GM19351 (cell line): ENCODE measurements around the gene ARGLU1.
"Not testable (repeated sequence)": the region's sequence is repeated elsewhere in the genome, so short reads cannot be mapped to it uniquely, and the experiment has no call there.

ENCODE experiments used
- ATAC-seq: cut with Tn5 transposase; IDR thresholded peaks from one replicate; pipeline ENCODE4 v1.9.1; 2021; ENCODE audit warnings: mild to moderate bottlenecking, moderate library complexity; ENCODE audit not compliant: unreplicated experiment

ARGLU1 gene, protein sequence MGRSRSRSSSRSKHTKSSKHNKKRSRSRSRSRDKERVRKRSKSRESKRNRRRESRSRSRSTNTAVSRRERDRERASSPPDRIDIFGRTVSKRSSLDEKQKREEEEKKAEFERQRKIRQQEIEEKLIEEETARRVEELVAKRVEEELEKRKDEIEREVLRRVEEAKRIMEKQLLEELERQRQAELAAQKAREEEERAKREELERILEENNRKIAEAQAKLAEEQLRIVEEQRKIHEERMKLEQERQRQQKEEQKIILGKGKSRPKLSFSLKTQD

DNA sequence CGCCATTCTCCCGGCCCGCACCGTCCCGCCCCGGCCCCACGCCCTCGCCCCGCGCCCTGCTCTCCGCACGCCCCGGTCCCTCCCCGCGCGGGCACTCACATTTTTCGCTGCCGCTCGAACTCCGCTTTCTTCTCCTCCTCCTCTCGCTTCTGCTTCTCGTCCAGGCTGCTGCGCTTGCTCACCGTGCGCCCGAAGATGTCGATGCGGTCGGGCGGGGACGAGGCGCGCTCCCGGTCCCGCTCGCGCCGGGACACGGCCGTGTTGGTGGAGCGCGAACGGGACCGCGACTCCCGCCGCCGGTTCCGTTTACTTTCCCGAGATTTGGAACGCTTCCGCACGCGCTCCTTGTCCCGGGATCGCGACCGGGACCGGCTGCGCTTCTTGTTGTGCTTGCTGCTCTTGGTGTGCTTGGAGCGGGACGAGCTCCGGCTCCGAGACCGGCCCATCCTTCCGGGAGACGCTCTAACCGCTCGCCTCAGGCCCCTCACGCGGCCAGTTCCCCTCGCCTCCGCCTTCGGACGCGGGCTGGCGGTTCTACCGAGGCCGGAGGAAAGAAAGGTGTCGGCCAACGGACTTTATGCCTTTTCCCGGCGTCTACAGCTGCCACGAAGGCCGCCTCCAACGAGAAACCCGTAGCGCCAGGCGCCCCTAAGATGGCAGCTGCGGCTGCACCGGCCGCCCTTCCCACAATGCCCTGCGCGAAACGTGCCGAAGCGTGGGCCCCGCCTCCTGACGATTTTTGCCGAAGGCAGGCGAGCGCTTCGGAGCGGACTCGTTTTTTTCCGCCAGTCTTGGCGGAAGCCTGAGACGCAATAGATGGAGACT lies at the start of gene ARGLU1:
ARGLU1 (minus strand) TSS at position 664 of the 825 bp plus-strand sequence; CDS start at position 446, 218 bp downstream.
- ATAC-seq: peak; percentile 54

DNA sequence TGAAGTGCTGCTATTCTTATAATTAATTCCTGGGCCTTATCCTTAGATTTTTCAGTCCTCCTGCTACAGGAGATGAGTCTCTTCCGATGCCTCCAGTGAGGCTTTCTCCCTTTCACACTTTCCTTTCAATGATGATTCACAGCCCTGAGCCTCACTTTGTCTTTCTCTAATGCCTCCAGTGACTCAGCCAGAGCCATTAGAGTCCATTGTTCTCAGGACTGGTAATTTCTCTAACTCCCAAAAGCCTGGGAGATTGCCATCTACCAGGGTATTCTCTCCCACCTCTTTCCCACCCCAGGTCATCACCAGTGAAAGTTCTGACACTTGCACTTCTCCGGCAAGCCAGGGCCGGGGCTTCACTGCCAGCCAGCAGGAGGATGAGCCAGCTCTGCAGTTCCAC lies 49.6 kb upstream of the ARGLU1 start:
- ATAC-seq: no peak

DNA sequence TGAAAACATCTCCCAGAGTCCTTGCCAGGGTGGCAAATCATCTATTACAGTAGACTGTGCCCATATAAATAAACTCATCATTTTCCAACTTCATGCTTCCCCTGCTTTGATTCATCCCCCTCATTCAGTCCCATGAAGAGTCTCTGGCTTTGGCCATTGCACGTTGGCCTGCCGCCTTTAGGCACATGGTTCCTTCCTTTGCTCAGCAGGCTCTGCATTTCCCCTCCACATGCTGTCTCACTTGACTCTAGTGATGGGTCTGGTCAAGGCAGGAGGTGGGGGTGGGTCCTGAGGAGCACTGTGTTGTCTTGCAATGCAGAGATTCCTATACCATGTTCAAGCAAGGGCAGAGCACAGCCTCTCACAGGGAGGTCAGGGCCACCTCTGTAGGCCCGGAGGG lies 48.8 kb upstream of the ARGLU1 start:
- ATAC-seq: no peak

DNA sequence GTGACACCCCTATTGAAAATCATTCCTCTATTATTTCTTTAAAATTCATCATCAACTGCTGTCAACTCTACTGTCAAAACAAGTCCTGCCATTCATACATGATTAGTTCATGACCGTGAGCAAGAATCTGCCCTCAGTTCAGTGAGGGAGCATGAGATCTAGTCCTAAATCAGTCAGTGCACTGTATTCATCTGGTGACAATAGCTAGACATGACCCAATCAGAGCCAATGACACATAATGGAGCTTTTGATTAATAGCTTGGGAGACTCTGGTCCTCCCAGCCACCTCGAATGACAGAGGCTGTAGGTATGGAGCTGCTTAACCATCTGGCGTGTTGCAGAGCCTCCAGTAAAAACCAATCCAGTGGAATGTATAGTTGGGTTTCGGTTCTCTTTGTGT lies 46.9 kb upstream of the ARGLU1 start:
- no peak for ATAC-seq

DNA sequence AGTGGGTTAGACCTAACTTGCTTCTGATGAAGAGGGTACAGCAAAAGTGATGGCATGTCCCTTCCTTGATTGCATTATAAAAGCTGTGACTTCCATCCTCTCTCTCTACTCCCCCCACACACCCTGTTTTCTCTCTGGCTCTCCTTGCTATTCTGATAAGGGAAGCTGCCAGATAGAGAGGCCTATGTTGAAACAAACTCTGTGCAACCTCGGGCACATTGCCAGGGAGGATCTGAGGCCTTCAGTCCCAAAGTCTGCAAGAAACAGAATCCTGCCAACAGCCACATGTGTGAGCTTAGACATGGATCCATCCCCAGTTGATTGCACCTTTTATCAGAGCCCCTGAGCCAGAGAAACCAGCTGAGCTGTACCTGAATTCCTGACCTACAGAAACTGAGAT lies 44.8 kb upstream of the ARGLU1 start:
- ATAC-seq: no peak

DNA sequence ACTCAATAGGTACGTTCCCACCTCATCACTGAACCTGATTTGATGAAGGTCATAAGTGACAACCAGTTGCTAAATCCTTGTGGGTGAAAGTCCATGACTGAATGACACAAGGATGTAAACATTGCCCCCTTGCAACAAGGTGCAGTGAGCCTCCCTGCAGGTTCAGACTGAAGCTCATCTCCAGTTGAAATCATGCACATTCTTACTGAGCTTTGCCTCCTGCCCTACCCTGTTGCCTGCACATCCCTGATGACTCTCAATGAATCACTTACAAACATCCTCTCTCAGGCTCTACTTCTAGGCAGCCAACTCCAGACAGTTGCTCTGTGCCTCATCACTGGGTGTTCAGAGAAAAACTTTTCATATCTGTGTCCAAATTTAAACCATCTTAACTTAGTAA lies 42.5 kb upstream of the ARGLU1 start:
- no peak for ATAC-seq

DNA sequence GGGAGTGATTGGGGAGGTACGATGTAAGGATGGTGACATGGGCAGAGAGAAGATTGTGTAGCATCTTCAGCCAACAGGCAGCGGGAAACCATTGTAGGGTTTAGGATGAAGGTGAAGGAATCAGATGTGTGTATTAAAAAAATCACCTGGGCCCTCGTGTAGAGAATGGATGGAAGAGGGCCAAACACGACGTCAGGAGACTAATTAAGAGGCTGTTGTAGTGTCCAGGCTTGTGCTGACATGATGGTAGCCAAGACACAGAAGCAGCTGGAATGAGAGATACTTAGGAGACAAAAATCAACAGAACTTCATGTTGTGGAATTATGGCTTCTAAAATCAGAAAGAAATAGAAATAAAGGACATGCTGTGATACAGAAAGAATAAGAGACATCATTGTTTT lies 41.2 kb upstream of the ARGLU1 start:
- ATAC-seq: no peak

DNA sequence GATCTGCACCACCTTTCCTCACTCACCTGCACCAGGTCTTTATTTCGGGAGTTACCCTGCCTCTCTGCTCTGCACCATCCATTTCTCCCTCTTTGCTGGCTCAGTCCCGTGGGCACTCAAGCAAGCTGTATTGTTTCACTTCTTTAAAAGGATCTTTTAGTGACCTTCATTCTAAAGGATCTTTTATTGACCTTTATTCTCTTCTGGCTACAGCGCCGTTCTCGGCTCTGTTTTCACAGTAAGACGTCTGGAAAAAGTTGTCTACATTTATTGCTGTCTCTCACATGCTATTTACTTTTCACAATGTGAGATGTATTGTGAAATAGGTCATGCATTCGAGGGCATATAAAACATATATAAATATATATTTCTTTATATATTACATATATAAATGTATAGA lies 35.6 kb upstream of the ARGLU1 start:
- no peak for ATAC-seq

DNA sequence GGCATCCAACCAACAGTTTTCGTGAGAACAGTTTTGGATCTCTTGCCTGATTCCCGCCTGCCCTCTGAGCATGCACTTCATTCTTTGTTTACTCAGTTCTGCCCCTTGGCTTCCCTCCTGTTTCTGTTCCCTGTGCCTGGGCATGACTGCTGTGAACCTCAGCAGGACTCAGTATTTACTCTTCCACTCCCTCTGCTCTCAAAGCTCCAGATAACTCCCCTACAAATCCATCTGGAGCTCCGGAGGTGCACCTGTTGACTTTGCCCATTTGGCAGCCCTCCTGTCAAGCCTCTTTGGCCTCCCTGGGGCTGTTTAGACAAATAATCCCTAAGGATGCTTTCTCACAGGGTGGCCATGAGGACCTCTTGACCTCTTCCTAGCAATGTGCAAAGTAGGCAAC lies 34.2 kb upstream of the ARGLU1 start:
- no peak for ATAC-seq

DNA sequence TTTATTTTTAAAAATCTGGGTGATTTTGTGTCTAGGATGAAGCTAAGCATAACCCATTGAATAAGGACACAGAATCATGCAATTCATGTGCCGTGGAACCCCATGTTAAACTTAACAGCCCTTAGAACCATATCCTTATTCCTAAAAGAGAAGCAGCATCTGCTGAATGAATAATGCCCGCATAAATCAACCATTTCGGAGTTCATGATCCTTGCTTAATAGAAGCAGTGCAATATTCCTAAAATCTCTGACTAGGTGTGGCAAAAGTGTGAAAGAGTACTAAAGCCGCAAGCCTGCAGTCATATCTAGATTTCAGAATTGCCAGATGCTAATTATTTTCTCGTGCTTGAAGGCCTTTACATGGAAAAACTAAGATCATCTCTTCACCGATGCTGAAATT lies 33.6 kb upstream of the ARGLU1 start:
- no peak for ATAC-seq

DNA sequence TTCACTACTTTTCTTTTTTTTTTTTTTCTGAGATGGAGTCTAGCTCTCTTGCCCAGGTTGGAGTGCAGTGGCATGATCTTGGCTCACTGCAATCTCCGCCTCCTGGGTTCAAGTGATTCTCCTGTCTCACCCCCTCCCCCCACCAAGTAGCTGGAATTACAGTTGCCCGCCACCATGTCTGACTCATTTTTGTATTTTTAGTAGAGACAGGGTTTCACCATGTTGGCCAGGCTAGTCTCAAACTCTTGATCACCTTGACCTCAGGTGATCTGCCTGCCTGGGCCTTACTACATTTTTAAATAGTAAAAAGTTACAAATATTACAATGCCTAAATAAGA lies 32.8 kb upstream of the ARGLU1 start:
- not testable (repeated sequence) for ATAC-seq

DNA sequence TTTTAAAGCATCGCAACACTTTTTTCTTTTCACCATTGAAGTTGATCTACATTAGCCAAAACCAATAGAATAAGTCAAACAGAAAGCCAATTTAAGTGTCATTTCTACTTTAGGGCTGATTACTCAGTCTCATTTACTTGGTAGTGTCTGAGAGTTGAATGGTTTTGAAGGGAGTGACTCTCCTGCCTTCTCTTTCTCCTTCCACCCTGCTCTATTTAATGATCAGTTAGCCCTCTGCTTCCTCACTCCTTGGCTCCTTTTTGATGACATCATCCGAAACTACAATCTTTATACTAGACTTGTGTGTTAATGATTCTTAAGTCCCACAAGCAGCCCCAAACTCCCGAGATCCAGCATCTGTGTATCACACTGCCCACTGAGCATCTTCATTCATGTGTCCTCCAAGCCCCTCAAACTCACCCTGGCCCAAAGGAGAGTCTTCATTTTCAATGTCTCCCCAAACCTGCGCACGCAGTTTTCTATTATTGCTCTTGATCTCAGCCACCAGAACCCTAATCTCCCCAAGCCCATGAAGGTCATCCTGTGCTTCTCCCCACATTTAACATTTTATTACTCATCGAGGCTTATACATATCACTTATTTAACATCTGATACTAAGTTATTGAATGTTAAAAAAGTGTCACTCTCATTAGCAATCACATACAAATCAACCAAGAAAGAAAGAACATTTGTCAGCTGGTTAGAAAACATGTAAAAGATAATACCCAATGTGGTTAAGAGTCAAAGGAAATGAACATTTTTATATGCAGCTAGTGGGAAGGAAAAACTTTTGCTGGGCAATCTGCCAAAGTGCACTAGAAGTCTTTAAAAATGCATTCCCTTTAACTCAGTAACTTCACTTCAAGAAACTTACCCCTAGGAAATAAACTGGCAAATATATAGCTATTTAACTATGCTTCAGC lies 32.2 kb upstream of the ARGLU1 start:
- no peak for ATAC-seq

DNA sequence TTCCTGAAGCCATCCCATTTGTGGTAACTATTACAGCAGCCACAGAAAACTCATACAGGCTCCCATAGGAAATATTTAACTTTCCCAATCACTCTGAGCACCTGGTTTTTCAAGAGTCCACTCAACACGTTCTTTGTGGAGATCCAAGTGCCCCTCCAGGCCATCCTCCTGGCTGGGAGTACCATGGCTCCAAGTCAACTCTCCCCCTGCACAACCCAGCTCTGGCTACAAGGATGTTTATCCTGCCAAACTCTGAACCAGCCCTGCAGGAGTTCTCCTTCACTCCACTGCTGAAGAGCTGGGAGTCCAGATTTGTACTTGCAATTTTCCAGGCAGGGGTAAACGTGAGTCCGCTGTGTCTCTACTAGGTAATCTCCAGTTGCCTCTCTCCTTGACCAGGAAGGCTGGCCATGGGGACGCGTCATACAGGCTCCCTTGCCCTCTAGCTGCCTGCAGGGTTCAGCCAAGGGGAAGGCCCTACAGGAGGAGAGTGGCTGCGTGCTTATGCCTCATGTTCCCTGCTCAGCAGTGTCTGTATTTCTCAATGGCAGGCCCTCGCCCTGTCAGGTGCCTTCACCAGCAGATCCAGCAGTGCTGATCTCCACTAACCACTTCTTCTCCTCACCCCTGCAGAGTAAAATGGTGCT lies 29.9 kb upstream of the ARGLU1 start:
- ATAC-seq: no peak

DNA sequence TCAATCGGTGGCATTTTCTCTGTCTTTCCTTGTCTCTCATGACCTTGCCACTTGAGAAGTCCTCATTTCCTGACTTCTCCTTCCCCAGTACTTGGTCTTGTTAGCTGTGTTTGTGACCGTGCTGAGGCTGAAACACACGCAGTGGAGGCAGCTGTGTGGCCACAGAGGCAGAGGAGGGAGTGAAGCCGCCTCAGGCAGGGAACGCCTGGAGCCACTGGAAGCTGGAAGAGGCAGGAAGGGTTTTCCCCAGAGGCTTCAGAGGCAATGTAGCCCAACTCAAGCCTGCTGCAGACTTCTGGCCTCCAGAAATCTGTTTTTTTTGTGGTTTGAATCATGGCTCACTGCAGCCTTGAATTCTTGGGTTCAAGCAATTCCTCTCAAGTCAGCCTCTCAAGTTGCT lies 29.2 kb upstream of the ARGLU1 start:
- ATAC-seq: no peak

DNA sequence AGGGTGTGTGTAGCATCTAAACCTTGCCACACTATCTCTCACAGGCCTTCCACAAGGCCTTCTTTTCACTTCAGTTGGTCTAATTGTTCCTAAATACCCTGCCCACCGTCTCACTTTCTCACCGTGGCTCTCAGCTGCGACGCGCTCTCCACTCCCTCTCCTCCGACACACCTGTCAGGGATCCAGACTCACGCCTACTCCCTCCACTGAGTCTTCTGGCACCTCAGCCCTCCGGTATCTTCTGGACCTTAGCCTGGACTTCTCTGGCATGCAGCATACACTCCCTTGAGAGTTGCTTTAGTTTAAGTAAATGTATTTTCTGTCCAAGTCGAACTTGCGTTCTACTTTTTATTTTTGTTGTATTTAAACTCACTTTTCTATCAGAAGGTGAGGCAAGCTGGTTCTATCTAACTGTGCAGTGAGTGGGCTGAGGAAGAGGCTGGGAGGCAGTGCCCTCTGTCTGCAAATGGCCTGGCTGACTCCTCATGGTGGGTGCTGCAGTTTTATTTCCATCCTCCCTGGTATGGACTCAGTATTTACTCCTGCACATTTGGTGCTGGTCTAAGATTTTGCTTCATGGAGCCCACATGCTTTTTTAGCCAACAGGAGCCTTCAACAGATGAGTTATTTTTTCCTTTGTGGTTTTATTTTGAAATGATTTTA lies 28.5 kb upstream of the ARGLU1 start:
- ATAC-seq: no peak

DNA sequence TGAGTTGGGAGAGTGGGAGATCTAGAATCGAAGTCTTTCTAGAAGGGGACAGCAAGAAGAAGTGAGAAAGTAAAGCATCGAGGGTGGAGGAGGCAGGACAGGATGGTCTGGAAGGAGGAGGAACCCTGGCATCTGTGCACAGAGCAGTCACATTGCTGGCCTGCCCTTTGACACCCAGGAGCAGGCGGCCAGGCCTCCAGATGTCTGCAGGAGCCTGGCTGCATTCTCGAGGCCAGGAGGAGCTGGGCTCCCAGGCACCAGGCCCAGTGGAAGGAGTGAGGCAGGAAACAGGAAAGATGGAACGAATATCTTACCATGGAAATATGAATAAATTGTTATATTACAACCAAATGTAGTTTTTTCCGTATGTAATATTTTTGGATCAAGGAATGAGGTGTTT lies 27.7 kb upstream of the ARGLU1 start:
- ATAC-seq: no peak

DNA sequence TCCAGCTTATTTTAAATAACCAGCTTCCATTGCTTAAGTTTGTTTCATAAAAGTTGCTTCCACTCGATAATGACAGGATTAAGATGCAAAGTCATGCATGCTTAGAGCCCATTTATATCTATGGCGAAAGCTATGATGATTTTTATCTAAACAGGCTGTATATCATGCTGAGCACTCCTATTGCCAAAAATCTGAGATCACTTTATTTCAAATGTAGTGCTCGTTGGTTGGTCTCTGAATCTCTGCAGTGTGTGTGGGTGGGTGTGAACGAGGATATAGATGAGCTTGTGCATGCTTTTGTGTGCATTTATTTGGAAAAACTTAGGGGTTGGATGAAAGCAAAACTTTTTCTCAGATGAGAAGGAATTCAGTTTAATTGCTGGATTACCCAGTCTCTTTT lies 27.0 kb upstream of the ARGLU1 start:
- no peak for ATAC-seq

DNA sequence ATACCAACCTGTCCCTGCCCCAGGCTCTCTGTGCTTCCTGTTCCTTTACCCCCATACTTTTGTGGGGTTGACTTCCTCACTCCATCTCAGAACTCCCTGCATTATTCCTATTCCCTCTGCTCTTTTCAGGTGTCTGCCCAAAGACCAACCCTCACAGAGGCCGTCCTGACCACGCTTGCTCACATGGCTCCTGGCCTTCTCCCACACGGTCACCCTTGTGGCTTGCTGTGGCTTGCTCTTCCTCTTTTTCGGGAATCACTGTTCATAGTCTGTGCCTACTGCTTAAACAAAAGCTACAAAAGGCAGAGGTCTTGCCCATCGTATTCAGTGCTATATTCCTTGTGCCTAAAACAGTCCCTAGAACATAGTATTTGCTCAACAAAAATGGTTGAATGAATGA lies 25.2 kb upstream of the ARGLU1 start:
- no peak for ATAC-seq

DNA sequence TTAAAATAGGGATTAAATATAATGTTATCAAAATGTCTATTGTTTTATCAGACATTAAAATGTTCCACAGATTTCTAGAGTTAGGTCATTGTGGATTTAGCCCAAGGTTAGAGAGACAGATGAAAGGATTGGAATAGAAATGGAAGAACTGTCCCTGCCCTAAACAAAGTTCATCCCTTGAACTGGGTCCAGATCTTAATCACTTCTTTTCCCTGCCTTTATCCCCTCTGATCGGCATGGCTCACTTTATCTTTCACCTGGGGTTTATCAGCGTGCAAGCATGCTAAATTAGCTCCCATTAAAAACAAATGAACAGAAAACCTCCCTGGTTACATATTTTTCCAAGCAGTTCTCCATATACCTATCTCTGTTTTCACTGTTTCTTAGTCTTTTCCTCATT lies 23.4 kb upstream of the ARGLU1 start:
- ATAC-seq: no peak

DNA sequence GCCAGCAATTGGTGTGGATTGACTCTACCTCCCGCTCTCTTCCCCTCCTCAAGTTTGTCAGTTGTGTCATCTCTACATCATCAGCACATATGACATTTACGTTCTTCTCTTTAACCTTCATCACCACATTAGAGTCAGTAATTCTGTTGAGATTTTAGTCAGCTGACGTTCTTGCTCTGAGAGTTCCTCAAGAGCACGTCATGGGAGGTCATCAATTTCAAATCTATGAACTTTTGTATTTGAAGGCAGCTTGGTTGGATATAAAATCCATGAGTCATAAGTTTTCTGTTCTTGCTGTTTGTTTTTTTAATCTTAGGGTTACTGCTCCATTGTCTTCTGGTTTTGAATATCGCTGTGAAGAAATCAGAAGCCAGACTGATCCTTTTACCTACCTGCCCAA lies 21.8 kb upstream of the ARGLU1 start:
- ATAC-seq: no peak

DNA sequence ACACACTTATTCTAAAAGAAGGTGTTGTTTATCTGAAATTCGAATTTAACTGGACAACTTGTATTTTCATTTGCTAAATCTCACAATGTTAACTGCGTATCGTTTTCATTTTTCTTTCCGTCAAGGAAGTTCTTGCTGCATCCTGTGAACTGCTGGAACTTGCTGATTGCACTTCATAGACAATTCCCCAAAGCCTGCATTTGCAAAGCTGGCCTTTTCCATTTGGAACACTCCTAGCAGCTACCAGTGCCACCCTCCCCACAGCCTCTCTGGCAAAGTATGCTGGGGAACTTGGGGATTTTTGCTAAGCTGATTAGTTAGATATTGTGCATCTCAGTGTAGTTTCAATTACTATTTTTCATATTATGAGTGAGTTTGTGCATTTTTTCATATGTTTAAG lies 20.4 kb upstream of the ARGLU1 start:
- no peak for ATAC-seq
